SW 1271 (cell line): ENCODE data around the gene SLC8B1.

Source experiments
- DNase-seq, 2 experiments: peaks; one replicate each; lab custom pipeline; 2025; lab: John Stamatoyannopoulos, UW

SLC8B1 gene

GRCh38 chr12:113322343-113322742 lies 12.6 kb downstream of the SLC8B1 start:
- no peak for DNase-seq

GRCh38 chr12:113320401-113320800 lies 14.5 kb downstream of the SLC8B1 start:
- DNase-seq, result no peak

- DNase-seq, result no peak
Observed at GRCh38 chr12:113318900-113319628, 15.8 kb downstream of the SLC8B1 start.

- DNase-seq, result no peak
Observed at GRCh38 chr12:113318046-113318656, 16.8 kb downstream of the SLC8B1 start.

GRCh38 chr12:113317122-113317521 lies 17.8 kb downstream of the SLC8B1 start:
- no peak for DNase-seq

GRCh38 chr12:113316155-113316554 lies 18.8 kb downstream of the SLC8B1 start:
- no peak for DNase-seq

- DNase-seq, result no peak
Observed at GRCh38 chr12:113315358-113315757, 19.6 kb downstream of the SLC8B1 start.

GRCh38 chr12:113314121-113314529 lies 20.8 kb downstream of the SLC8B1 start:
- DNase-seq, result no peak

- peak in 1 of 2 experiments; percentile 27 for DNase-seq
Observed at GRCh38 chr12:113310489-113310888, 24.4 kb downstream of the SLC8B1 start.

- no peak for DNase-seq
Observed at GRCh38 chr12:113306382-113306781, 28.5 kb downstream of the SLC8B1 start.

- DNase-seq, result no peak
Observed at GRCh38 chr12:113305281-113305856, 29.5 kb downstream of the SLC8B1 start.

GRCh38 chr12:113302886-113303640 lies 31.8 kb downstream of the SLC8B1 start:
- no peak for DNase-seq

GRCh38 chr12:113302466-113302865 lies 32.4 kb downstream of the SLC8B1 start:
- no peak for DNase-seq

- no peak for DNase-seq
Observed at GRCh38 chr12:113301811-113302210, 33.1 kb downstream of the SLC8B1 start.

GRCh38 chr12:113299619-113300237 lies 35.2 kb downstream of the SLC8B1 start:
- DNase-seq, result peak in 1 of 2 experiments; percentile 84

GRCh38 chr12:113298861-113299545 lies 35.9 kb downstream of the SLC8B1 start:
- DNase-seq, result no peak

- DNase-seq, result no peak
Observed at GRCh38 chr12:113298472-113298817, 36.5 kb downstream of the SLC8B1 start.

GRCh38 chr12:113297621-113298471 lies 37.1 kb downstream of the SLC8B1 start:
- DNase-seq, result no peak

GRCh38 chr12:113297214-113297587 lies 37.7 kb downstream of the SLC8B1 start:
- no peak for DNase-seq

GRCh38 chr12:113296557-113297213 lies 38.2 kb downstream of the SLC8B1 start:
- no peak for DNase-seq
